Effector memory CD8-positive, alpha-beta T cell (primary cell): Measurements from ENCODE around the gene CORO2B.

Experiments used
- ATAC-seq: fragments of 150-1000 bp; cut with Tn5 transposase; replicated peaks from 2 replicates; pipeline ENCODE4 v1.10.0; 2021; ENCODE audit warnings: mild to moderate bottlenecking, moderate library complexity
- DNase-seq, 3 experiments: peaks; one replicate each; pipeline ENCODE4 v3.0.0; 2021
- H3K27ac Mint-ChIP-seq, 2 donors: one replicate each; pipeline ENCODE4 v1.8.0; 2022; ENCODE audit warnings: mild to moderate bottlenecking in 2 of 2, mixed read lengths in 2 of 2, moderate library complexity in 2 of 2
- H3K27me3 Mint-ChIP-seq, 2 donors: one replicate each; pipeline ENCODE4 v1.8.0; 2022; ENCODE audit warnings: mixed read lengths in 2 of 2
- H3K36me3 Mint-ChIP-seq: one replicate; pipeline ENCODE4 v1.8.0; 2022; ENCODE audit warnings: mild to moderate bottlenecking, moderate library complexity, mixed read lengths; ENCODE audit not compliant: insufficient read depth
- H3K4me1 Mint-ChIP-seq, 2 donors: one replicate each; pipeline ENCODE4 v1.8.0; 2022; ENCODE audit warnings: low read depth in 2 of 2, mixed read lengths in 2 of 2
- H3K4me3 Mint-ChIP-seq, 2 donors: one replicate each; pipeline ENCODE4 v1.8.0; 2022; ENCODE audit warnings: mild to moderate bottlenecking in 2 of 2, mixed read lengths in 2 of 2, moderate library complexity in 2 of 2
- H3K9me3 Mint-ChIP-seq, 2 donors: one replicate each; pipeline ENCODE4 v1.8.0; 2022; ENCODE audit warnings: mixed read lengths in 2 of 2

The CORO2B gene

DNA sequence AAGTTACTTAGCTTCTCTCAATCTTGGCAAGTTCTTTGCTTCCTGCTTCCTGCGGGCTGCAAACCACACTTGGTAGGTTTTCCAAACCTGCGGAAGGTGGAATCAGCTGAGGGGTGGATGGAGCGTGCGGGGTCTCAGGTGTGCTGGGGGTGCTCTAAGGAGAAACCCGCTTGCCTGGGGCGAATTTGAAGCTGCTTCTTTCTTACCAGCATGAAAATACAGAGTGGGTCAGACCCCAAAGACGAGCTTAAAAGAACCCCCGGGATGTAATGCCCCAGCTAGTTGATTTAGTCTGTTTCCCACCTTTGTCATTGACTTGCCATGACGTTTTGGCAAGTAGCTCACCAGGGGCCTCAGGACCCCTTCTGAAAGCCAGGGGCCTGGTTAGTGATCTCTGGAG lies 28.8 kb upstream of the CORO2B start:
- no peaks in the 10 kb centered on the region for H3K4me1 Mint-ChIP-seq
- H3K27me3 Mint-ChIP-seq, result peaks cover 40 to 57% of the 10 kb centered on the region in 2 donors
- H3K36me3 Mint-ChIP-seq, result no peaks in the 10 kb centered on the region
- DNase-seq, result no peak
- no peak overlapping the region for H3K4me3 Mint-ChIP-seq
- H3K9me3 Mint-ChIP-seq, result no peaks in the 10 kb centered on the region
- no peak overlapping the region for H3K27ac Mint-ChIP-seq
- no peak for ATAC-seq

DNA sequence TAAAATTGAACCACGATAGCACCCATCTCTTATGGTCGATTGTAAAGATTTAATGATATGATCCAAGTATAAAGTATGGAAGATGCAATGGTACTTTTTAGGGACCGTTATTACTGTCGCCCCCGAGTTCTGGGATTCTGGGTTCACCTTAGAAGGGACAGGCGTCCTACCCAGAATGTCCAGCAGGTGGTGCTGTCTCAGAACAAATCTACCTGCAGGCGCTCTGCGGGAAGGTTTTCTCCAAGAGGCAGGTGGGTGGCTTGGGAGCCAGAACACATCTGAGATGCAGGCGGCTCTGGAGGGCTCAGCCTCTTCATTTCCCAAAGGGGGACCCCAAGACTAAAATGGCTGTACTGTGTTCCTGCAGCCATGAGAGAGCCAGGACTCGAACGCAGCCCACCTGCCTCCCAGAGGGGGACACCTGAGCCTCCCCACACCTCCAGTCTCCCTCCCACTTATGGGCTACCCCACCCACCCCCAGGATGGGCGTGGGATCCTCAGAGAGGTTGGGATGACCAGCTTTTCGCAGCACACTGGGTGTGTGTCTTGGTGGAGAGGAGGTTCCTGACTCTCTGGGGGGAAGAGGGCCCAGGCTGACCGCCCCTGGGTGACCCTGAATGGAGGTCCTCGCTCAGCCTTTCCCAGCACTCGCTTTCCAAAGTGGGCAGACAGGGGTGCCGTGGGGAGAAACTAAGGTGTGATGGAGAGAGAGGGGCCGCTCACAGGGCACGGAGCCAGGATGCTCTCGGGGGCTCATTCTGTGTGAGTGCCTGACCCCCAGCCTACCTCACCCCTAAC lies 28.1 kb upstream of the CORO2B start:
- Mint-ChIP-seq H3K4me3 (no peak overlapping the region), H3K27ac (no peak overlapping the region), H3K27me3 (peaks cover 46 to 63% of the 10 kb centered on the region in 2 donors), H3K4me1 (no peaks in the 10 kb centered on the region), H3K9me3 (no peaks in the 10 kb centered on the region), H3K36me3 (no peaks in the 10 kb centered on the region)
- DNase-seq, result peak; percentile 60 to 75 (median 67)
- ATAC-seq, result peak; percentile 45

DNA sequence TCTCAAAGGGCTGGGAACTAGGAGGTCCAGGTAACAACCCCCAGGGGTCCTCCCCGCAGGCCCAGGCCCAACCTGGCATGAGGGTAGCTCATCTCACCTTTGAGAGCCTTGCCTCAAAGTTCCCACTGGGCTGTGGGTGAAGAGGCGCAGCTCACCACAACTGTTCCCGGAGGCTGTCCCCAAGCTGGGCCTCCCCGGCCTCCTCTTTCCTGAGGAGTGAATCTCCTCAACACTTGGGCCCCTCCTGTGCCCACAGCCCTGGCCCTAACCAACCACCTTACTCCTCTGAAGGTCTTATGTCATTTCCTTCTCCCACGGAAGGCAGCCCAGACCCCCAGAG lies 27.5 kb upstream of the CORO2B start:
- no peaks in the 10 kb centered on the region for H3K9me3 Mint-ChIP-seq
- no peak overlapping the region for H3K27ac Mint-ChIP-seq
- DNase-seq (no peak), ATAC-seq (no peak)
- no peaks in the 10 kb centered on the region for H3K4me1 Mint-ChIP-seq
- H3K27me3 Mint-ChIP-seq, result peaks cover 49 to 69% of the 10 kb centered on the region in 2 donors
- H3K4me3 Mint-ChIP-seq, result no peak overlapping the region
- no peaks in the 10 kb centered on the region for H3K36me3 Mint-ChIP-seq

DNA sequence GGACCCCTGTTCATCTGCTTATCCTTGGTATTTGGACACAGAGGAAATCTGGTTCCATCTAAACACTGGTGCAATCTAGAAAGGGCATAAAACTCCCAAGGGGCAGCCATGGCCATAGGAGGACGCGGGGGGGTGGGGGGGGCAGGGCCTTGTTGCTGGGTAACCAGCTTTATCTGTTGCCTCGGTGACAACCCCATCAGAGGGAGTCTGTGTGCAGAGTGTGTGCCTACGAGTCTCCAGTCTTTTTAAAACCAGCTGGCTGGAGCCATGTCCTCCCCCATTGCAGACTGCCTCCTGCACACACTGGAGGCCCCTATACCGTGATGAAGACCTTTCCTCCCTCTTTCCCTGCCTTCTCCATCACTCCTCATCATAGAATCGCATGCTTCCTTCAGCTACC lies 26.4 kb upstream of the CORO2B start:
- DNase-seq (no peak), ATAC-seq (no peak)
- H3K4me3 Mint-ChIP-seq, result no peak overlapping the region
- no peaks in the 10 kb centered on the region for H3K9me3 Mint-ChIP-seq
- H3K4me1 Mint-ChIP-seq, result no peaks in the 10 kb centered on the region
- no peaks in the 10 kb centered on the region for H3K36me3 Mint-ChIP-seq
- peaks cover 50 to 80% of the 10 kb centered on the region in 2 donors for H3K27me3 Mint-ChIP-seq
- H3K27ac Mint-ChIP-seq, result no peak overlapping the region

- Mint-ChIP-seq H3K4me3 (no peak overlapping the region), H3K4me1 (no peaks in the 10 kb centered on the region), H3K9me3 (no peaks in the 10 kb centered on the region), H3K27ac (no peak overlapping the region), H3K36me3 (no peaks in the 10 kb centered on the region), H3K27me3 (peaks cover 50 to 84% of the 10 kb centered on the region in 2 donors)
- no peak for DNase-seq
- ATAC-seq, result no peak
These were observed 26.0 kb upstream of the CORO2B start for GRCh38 chr15:68552773-68553172.

DNA sequence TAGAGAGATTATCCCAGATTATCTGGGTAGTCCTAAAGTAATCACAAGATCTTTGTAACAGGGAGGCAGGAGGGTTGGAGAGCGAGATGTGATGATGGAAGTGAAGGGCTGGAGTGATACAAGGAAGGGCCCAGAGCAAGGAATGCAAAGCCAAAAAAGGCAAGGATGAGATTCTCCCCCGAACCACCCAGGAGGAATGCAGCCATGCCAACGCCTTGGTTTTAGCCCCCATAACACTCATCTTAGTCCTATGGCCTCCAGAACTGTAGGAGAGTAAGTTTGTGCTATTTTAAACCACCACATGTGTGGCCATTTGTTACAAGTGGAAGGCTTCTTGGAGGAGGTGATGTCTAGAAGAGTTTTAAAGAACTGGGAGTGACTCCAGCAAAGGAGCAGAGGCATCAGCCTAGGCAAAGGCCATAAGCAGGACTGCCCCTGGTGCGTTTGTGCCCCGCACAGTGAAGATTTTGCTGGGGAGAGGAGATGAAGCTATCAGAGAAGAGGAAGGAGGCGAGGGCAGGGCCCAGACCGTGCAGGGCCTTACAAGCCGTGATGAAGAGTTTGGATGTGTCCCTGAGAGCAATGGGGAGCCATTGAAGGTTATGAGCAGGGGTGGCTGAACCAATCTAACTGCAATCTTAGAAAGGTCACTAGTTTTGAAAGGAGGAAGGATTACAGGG lies 25.3 kb upstream of the CORO2B start:
- peaks cover 54 to 84% of the 10 kb centered on the region in 2 donors for H3K27me3 Mint-ChIP-seq
- H3K27ac Mint-ChIP-seq, result no peak overlapping the region
- no peaks in the 10 kb centered on the region for H3K36me3 Mint-ChIP-seq
- ATAC-seq (no peak), DNase-seq (no peak)
- no peaks in the 10 kb centered on the region for H3K4me1 Mint-ChIP-seq
- no peaks in the 10 kb centered on the region for H3K9me3 Mint-ChIP-seq
- H3K4me3 Mint-ChIP-seq, result no peak overlapping the region

DNA sequence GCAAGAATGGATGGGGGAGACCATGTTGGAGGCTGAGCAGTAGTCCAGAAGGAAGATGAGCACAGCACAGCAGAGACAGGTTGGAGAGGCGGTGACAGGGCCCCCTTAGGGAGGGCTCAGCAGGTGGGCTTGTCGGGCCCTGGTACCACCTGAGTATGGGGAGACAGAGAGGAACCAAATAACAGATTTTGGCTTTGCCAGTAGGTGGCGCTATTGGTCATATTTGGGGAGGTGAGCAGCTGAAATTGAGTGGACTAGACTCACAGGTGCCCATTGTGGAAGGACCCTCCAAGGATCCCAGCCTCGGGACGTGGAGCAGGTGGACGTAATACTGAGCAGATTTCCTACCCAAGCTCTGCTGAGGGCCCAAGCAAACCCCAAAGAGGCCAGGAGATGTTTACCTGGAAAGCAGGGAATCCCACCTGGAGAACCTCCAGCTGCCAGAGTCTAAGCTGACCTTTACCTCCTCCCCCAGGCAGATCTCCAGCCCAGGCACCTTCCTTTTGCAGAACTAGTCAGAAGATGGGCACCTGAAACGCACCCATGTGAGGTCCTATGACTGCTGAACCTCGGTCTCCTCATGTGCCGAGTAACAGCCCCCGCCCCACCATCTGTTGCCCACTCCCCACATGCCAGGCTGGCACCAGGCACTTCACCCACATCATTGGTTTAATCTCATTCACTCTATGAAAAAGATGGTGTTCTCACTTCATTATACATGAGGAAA lies 24.6 kb upstream of the CORO2B start:
- peaks cover 61 to 84% of the 10 kb centered on the region in 2 donors for H3K27me3 Mint-ChIP-seq
- no peaks in the 10 kb centered on the region for H3K36me3 Mint-ChIP-seq
- peak; percentile 52 to 62 (median 54) for DNase-seq
- ATAC-seq, result no peak
- no peak overlapping the region for H3K27ac Mint-ChIP-seq
- H3K9me3 Mint-ChIP-seq, result no peaks in the 10 kb centered on the region
- H3K4me1 Mint-ChIP-seq, result peaks cover 6% of the 10 kb centered on the region in 2 donors
- no peak overlapping the region for H3K4me3 Mint-ChIP-seq

- Mint-ChIP-seq H3K27me3 (peaks cover 70 to 87% of the 10 kb centered on the region in 2 donors), H3K4me3 (no peak overlapping the region), H3K9me3 (no peaks in the 10 kb centered on the region), H3K4me1 (peaks cover 14% of the 10 kb centered on the region in 2 donors), H3K36me3 (no peaks in the 10 kb centered on the region), H3K27ac (no peak overlapping the region)
- DNase-seq (no peak), ATAC-seq (no peak)
These were observed 23.8 kb upstream of the CORO2B start for GRCh38 chr15:68554721-68555678.

DNA sequence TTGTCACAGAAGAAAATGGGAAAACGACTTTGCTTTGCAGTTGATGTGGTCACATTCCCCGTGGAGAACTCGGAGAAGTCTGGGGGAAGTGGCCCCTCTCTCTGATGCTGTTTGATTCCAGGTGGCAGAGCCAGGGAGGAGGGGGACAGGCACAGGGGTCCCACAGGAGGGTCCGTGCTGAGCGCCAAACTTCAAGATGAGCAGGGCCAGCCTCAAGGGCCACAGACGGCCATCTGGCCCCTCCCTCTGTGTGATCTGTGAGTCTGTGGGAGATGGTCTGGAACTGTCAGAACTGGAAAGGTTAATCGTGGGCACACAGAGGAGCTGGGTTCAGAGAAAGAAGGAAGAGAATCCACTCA lies 23.1 kb upstream of the CORO2B start:
- H3K4me3 Mint-ChIP-seq, result no peak overlapping the region
- no peak for DNase-seq
- peaks cover 76 to 87% of the 10 kb centered on the region in 2 donors for H3K27me3 Mint-ChIP-seq
- no peak overlapping the region for H3K27ac Mint-ChIP-seq
- no peaks in the 10 kb centered on the region for H3K9me3 Mint-ChIP-seq
- no peaks in the 10 kb centered on the region for H3K36me3 Mint-ChIP-seq
- H3K4me1 Mint-ChIP-seq, result peaks cover 17 to 18% of the 10 kb centered on the region in 2 donors
- no peak for ATAC-seq

GRCh38 chr15:68556139-68556990 lies 22.4 kb upstream of the CORO2B start:
- Mint-ChIP-seq H3K9me3 (no peaks in the 10 kb centered on the region), H3K27me3 (peaks cover 81 to 93% of the 10 kb centered on the region in 2 donors), H3K27ac (no peak overlapping the region), H3K4me1 (peaks cover 17 to 18% of the 10 kb centered on the region in 2 donors), H3K36me3 (no peaks in the 10 kb centered on the region), H3K4me3 (no peak overlapping the region)
- no peak for ATAC-seq
- DNase-seq, result no peak

DNA sequence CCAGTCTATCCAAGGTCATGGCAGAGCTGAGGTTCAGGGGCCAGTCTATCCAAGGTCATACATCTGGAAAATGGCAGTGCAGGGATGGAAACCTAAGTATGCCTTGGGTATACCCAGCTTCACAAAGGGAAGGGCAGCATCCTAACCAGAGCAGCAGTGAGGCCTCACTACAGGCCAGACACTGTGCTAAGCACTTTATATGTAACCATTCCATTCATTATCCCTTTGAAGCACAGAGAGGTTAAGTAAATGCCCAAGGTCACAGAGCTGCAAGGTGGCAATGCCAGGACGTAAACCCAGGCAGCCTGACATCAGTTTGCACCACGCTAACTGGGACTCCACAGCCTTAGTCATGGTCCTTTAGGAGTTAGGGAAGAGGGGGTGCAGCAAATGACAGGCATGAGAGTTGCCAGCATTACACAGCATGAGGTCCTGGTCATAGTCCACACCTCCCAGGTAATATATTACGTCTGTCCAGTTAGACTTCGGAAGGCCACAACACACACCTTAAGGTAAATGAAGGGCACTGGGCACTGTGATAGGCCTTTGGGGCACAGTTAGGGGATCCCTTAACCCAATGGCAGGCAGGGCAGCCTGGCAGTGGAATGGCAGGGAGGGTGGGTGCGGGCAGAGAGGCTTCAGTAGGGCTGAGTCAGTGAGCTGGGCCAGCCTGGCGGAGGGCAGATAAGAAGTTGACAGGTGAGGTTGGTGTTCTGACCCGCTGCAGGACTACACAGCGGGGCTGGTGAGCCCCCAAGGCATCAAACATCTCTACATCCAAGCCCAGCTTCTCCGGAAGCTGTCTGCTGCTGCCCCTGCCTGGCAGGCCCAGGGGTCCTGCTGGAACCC lies 21.1 kb upstream of the CORO2B start:
- H3K4me3 Mint-ChIP-seq, result no peak overlapping the region

More for the DNA sequence above, 21.1 kb upstream of the CORO2B start:
- Mint-ChIP-seq H3K27ac (no peak overlapping the region), H3K27me3 (peaks cover 84 to 100% of the 10 kb centered on the region in 2 donors), H3K36me3 (no peaks in the 10 kb centered on the region), H3K9me3 (no peaks in the 10 kb centered on the region), H3K4me1 (peaks cover 17 to 18% of the 10 kb centered on the region in 2 donors)
- DNase-seq (no peak), ATAC-seq (no peak)
